Ovary (tissue), 3 donors: Measurements from ENCODE around the gene PHC2.

Source experiments
- CTCF ChIP-seq, 3 donors: fragments of 450-650 bp in 2 of 3; fragments of 200-600 bp in 1 of 3; IDR thresholded peaks; one replicate each; pipeline versions ENCODE4 v1.5.1 to v1.8.0; 2016 to 2022; ENCODE audit warnings: antibody characterized with exemption in 3 of 3, mild to moderate bottlenecking in 1 of 3
- EP300 ChIP-seq: sonication (generic); formaldehyde crosslinking; IDR thresholded peaks from one replicate; pipeline ENCODE4 v1.6.1; 2017; ENCODE audit warnings: antibody characterized with exemption
- donor health status: DM: no; HTN: no; CAD: no.

GRCh38 chr1:33351281-33351660 is 79.6 kb downstream of the PHC2 start:
- no peak for TF ChIP-seq CTCF (IDR thresholded peaks at IDR 0.05)
- no peak for TF ChIP-seq EP300
